Neural cell (in vitro differentiated cells): ENCODE data around the gene SH3PXD2A. TPM values are rescaled to one million over a fixed set of nuclear protein-coding genes. Genes with fewer than 3 reads are reported as not detected.

Source experiments
- H2AFZ ChIP-seq: fragments of 200-600, 300-800 bp; sonication (generic), shearing (Covaris generic); 2 replicates; pipeline ENCODE4 v1.6.0; 2014; ENCODE audit warnings: low read depth, mild to moderate bottlenecking, antibody characterized with exemption, low read length, moderate library complexity
- H3F3A ChIP-seq: fragments of 200-600 bp; shearing (Covaris generic); 2 replicates; pipeline ENCODE4 v1.6.1; 2016; ENCODE audit warnings: mild to moderate bottlenecking, moderate library complexity, mixed read lengths, antibody characterized with exemption, low read length; ENCODE audit not compliant: insufficient read depth, poor library complexity, severe bottlenecking
- H3K27ac ChIP-seq: fragments of 200-600, 300-800 bp; sonication (generic), shearing (Covaris generic); 2 replicates; pipeline ENCODE4 v1.5.1; 2014; ENCODE audit warnings: mild to moderate bottlenecking, low read length, moderate library complexity
- H3K27me3 ChIP-seq: fragments of 300-800, 200-600 bp; sonication (generic), shearing (Covaris generic); 2 replicates; pipeline ENCODE4 v1.6.0; 2014; ENCODE audit warnings: mild to moderate bottlenecking, low read depth, low read length, moderate library complexity; ENCODE audit not compliant: insufficient read depth
- H3K36me3 ChIP-seq: fragments of 300-800, 200-600 bp; sonication (generic), shearing (Covaris generic); 2 replicates; pipeline ENCODE4 v1.5.1; 2014; ENCODE audit warnings: mild to moderate bottlenecking, antibody characterized with exemption, low read length, moderate library complexity; ENCODE audit not compliant: insufficient read depth
- H3K4me2 ChIP-seq: fragments of 300-800, 200-600 bp; sonication (generic), shearing (Covaris generic); 2 replicates; pipeline ENCODE4 v1.6.0; 2014; ENCODE audit warnings: mild to moderate bottlenecking, low read length
- H3K4me3 ChIP-seq: fragments of 300-800, 200-600 bp; sonication (generic), shearing (Covaris generic); 2 replicates; pipeline ENCODE4 v1.5.1; 2014; ENCODE audit warnings: mild to moderate bottlenecking, low read length, moderate library complexity
- H3K79me2 ChIP-seq: fragments of 200-600 bp; shearing (Covaris generic); replicated peaks from 2 replicates; pipeline ENCODE4 v1.6.0; 2014; ENCODE audit warnings: mild to moderate bottlenecking, low read length, moderate library complexity; ENCODE audit not compliant: insufficient read depth
- H3K9ac ChIP-seq: fragments of 300-800, 200-600 bp; sonication (generic), shearing (Covaris generic); 2 replicates; pipeline ENCODE4 v1.6.1; 2016; ENCODE audit warnings: mild to moderate bottlenecking, low read length, mixed read lengths
- H3K9me2 ChIP-seq: fragments of 200-600 bp; shearing (Covaris generic); 2 replicates; pipeline ENCODE4 v1.6.1; 2016; ENCODE audit warnings: mild to moderate bottlenecking, low read length, mixed read lengths; ENCODE audit not compliant: insufficient read depth
- H3K9me3 ChIP-seq: fragments of 200-600, 300-800 bp; sonication (generic), shearing (Covaris generic); 2 replicates; pipeline ENCODE4 v1.6.1; 2016; ENCODE audit warnings: mild to moderate bottlenecking, mixed run types, low read length, moderate library complexity, mixed read lengths
- H4K20me1 ChIP-seq: fragments of 200-600 bp; shearing (Covaris generic); 2 replicates; pipeline ENCODE4 v1.6.1; 2016; ENCODE audit warnings: mild to moderate bottlenecking, mixed run types; ENCODE audit not compliant: insufficient read depth
- EP300 ChIP-seq: fragments of 450-650 bp; conservative IDR thresholded peaks from 2 replicates; pipeline ENCODE4 v1.6.1; 2014; ENCODE audit warnings: antibody characterized with exemption, mild to moderate bottlenecking, moderate library complexity; ENCODE audit not compliant: poor library complexity, severe bottlenecking
- EZH2 ChIP-seq: fragments of 200-600, 300-800 bp; shearing (Covaris generic), sonication (generic); IDR thresholded peaks from 2 replicates; pipeline ENCODE4 v1.6.1; 2014; ENCODE audit warnings: antibody characterized with exemption, low read length, borderline replicate concordance, mild to moderate bottlenecking; ENCODE audit not compliant: insufficient read depth, poor library complexity, severe bottlenecking
- MXI1 ChIP-seq: fragments of 450-650 bp; conservative IDR thresholded peaks from 2 replicates; pipeline ENCODE4 v1.6.1; 2014; ENCODE audit warnings: antibody characterized with exemption, mild to moderate bottlenecking; ENCODE audit not compliant: poor library complexity, severe bottlenecking
- POLR2AphosphoS5 ChIP-seq: IDR thresholded peaks from 2 replicates; pipeline ENCODE4 v1.6.1; 2012
- RAD21 ChIP-seq: fragments of 450-650 bp; conservative IDR thresholded peaks from 2 replicates; pipeline ENCODE4 v1.6.1; 2014; ENCODE audit warnings: antibody characterized with exemption, mild to moderate bottlenecking, moderate library complexity
- SMC3 ChIP-seq: fragments of 450-650 bp; conservative IDR thresholded peaks from 2 replicates; pipeline ENCODE4 v1.6.1; 2014; ENCODE audit warnings: antibody characterized with exemption, mild to moderate bottlenecking, moderate library complexity; ENCODE audit not compliant: poor library complexity
- TAF1 ChIP-seq: IDR thresholded peaks from 2 replicates; pipeline ENCODE4 v1.6.1; 2012; ENCODE audit warnings: low read depth
- polyA plus RNA-seq: library from polyadenylated mRNA; depleted of rRNA; stranded (reverse); fragments of >200 nt; gene quantifications from 2 replicates; pipeline ENCODE4 v1.2.3, GENCODE V29; 2014
- TF ChIP-seq, protein P1 (sequence below): fragments of 450-650 bp; IDR thresholded peaks from 2 replicates; pipeline ENCODE4 v1.5.1; 2014; ENCODE audit warnings: antibody characterized with exemption, mild to moderate bottlenecking, moderate library complexity; ENCODE audit not compliant: poor library complexity, severe bottlenecking
- TF ChIP-seq, protein P2 (sequence below): IDR thresholded peaks from 2 replicates; pipeline ENCODE4 v1.6.1; 2012; ENCODE audit warnings: borderline replicate concordance

SH3PXD2A gene
- polyA plus RNA-seq, 1 donor from 2014 or later, result 5.2 TPM

DNA sequence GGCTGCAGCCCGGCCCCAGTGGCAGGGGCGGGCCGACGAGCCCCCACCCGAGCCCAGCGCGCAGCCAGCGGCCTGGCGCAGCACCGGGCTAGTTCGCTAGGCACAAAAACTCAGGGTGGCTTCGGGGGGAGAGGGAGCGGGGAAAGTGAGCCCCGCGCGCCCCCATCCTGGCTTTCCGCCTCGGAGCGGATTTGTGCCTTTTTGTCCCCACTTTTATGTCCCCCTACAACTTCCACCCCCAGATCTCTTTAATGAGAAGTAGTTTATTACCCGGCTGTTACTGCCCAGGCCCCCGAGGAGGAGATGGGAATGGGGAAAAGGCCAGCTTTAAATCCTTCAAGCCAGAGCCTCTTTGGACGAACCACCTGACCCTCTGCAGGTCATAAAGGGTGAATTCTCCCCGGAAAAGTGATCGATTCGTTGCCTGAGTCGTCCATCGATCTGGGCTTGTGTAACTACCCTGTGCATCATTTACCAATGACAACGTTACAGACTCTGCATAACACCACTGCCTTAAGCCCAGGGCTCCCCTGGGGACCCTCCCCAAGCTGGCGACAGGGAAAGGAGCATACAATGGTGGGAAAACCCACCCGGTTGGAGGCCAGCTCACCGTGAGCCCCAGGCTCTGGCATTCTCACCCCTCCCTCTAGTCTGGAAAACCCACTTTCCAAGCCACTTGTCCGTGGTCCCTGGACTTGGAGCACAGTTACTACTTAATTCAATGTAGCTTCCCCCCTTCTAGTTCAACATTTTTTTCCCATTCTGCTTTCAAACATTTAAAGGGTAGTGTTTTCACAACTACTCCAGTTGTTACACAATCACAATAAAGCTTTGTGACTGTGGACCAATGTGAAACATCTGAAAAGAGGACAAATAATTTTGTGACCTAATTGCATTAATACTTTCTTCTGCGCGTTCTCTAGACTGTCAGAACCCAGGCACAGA lies 748 bp upstream of the SH3PXD2A start:
- Histone ChIP-seq H3K27ac (no peak overlapping the region), H3K9me2 (no peaks in the 10 kb centered on the region), H3K79me2 (peaks cover 14% of the 10 kb centered on the region), H3K4me2 (peak overlapping the region; percentile 44), H3K9me3 (no peaks in the 10 kb centered on the region), H3K36me3 (no peaks in the 10 kb centered on the region), H3F3A (no peaks in the 10 kb centered on the region), H2AFZ (peak overlapping the region; percentile 33), H3K9ac (peak overlapping the region; percentile 80), H3K4me3 (peak overlapping the region; percentile 92), H4K20me1 (no peaks in the 10 kb centered on the region), H3K27me3 (no peaks in the 10 kb centered on the region)
- no peak for TF ChIP-seq TAF1
- TF ChIP-seq RAD21, result no peak
- no peak for TF ChIP-seq EZH2
- no peak for TF ChIP-seq MXI1
- TF ChIP-seq, protein P1, sequence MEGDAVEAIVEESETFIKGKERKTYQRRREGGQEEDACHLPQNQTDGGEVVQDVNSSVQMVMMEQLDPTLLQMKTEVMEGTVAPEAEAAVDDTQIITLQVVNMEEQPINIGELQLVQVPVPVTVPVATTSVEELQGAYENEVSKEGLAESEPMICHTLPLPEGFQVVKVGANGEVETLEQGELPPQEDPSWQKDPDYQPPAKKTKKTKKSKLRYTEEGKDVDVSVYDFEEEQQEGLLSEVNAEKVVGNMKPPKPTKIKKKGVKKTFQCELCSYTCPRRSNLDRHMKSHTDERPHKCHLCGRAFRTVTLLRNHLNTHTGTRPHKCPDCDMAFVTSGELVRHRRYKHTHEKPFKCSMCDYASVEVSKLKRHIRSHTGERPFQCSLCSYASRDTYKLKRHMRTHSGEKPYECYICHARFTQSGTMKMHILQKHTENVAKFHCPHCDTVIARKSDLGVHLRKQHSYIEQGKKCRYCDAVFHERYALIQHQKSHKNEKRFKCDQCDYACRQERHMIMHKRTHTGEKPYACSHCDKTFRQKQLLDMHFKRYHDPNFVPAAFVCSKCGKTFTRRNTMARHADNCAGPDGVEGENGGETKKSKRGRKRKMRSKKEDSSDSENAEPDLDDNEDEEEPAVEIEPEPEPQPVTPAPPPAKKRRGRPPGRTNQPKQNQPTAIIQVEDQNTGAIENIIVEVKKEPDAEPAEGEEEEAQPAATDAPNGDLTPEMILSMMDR, result no peak
- no peak for TF ChIP-seq SMC3
- TF ChIP-seq POLR2AphosphoS5, result no peak
- TF ChIP-seq EP300, result no peak
- TF ChIP-seq, protein P2, sequence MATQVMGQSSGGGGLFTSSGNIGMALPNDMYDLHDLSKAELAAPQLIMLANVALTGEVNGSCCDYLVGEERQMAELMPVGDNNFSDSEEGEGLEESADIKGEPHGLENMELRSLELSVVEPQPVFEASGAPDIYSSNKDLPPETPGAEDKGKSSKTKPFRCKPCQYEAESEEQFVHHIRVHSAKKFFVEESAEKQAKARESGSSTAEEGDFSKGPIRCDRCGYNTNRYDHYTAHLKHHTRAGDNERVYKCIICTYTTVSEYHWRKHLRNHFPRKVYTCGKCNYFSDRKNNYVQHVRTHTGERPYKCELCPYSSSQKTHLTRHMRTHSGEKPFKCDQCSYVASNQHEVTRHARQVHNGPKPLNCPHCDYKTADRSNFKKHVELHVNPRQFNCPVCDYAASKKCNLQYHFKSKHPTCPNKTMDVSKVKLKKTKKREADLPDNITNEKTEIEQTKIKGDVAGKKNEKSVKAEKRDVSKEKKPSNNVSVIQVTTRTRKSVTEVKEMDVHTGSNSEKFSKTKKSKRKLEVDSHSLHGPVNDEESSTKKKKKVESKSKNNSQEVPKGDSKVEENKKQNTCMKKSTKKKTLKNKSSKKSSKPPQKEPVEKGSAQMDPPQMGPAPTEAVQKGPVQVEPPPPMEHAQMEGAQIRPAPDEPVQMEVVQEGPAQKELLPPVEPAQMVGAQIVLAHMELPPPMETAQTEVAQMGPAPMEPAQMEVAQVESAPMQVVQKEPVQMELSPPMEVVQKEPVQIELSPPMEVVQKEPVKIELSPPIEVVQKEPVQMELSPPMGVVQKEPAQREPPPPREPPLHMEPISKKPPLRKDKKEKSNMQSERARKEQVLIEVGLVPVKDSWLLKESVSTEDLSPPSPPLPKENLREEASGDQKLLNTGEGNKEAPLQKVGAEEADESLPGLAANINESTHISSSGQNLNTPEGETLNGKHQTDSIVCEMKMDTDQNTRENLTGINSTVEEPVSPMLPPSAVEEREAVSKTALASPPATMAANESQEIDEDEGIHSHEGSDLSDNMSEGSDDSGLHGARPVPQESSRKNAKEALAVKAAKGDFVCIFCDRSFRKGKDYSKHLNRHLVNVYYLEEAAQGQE, result no peak

DNA sequence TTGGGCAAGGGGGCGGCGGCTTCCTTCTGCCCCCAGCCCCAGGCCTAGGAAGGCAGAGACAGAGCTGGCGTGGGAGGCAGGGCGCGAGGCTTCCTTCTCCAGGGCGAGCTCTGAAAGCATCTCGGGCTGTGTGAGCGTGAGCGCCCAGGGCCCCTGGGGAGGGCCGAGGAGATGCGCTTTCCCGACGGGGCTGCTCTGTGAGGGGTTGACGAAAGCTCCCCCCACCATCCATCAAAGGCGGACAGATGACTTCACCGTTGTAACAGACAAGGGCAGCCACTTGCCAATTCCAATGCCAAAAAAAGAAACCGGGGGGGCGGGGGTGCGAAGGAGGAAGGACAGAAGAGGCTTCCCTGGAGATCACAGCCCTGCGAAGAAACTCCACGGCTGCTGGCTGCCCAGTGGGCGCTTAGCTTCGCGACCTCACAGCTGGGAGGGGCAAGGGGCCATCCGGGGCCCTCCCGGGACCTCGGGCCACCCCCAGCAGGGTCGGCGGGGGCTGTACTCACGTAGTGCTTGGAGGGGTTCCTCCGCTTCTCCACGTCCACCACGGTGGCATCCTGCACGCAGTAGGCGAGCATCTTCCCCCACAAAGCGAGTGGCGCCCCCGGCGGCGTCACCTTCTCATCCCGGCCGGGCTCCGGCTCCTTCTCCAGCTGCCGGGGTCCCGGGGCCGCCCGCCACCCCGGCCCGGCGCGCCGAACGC lies 537 bp downstream of the SH3PXD2A start:
- TF ChIP-seq MXI1, result no peak
- peak; percentile 1 for TF ChIP-seq SMC3
- peak; percentile 59 for TF ChIP-seq TAF1
- TF ChIP-seq, protein P1, result peak; percentile 62
- peak; percentile 24 for TF ChIP-seq POLR2AphosphoS5
- no peak for TF ChIP-seq RAD21
- TF ChIP-seq EP300, result no peak
- no peak for TF ChIP-seq EZH2
- TF ChIP-seq, protein P2, result peak; percentile 14

More for the DNA sequence above, 537 bp downstream of the SH3PXD2A start:
- no peaks in the 10 kb centered on the region for H3K9me3 ChIP-seq
- no peaks in the 10 kb centered on the region for H4K20me1 ChIP-seq
- peak overlapping the region; percentile 80 for H3K9ac ChIP-seq
- no peaks in the 10 kb centered on the region for H3K9me2 ChIP-seq
- H3K4me3 ChIP-seq, result peak overlapping the region; percentile 92
- peaks cover 14% of the 10 kb centered on the region for H3K79me2 ChIP-seq
- peak overlapping the region; percentile 68 for H3K27ac ChIP-seq
- H3K27me3 ChIP-seq, result no peaks in the 10 kb centered on the region
- no peaks in the 10 kb centered on the region for H3K36me3 ChIP-seq
- H3F3A ChIP-seq, result no peaks in the 10 kb centered on the region
- peak overlapping the region; percentile 46 for H2AFZ ChIP-seq
- peak overlapping the region; percentile 81 for H3K4me2 ChIP-seq
